ENCODE results near the gene CNPY4.

CNPY4 gene

GRCh38 chr7:100155553-100156317 is 36.3 kb downstream of the CNPY4 start:
- H3K4me3 ChIP-seq (ENCODE audit: low read length) = no peak overlapping the region
- DNase-seq (ENCODE audit: low read depth) = no peak
- no peak for TF ChIP-seq CTCF (IDR thresholded peaks at IDR 0.05; ENCODE audit: insufficient read depth, low read depth, low read length, missing control alignments)

- no peak for TF ChIP-seq CTCF (IDR thresholded peaks at IDR 0.05; ENCODE audit: insufficient read depth, low read depth, low read length, missing control alignments)
- H3K4me3 ChIP-seq (ENCODE audit: low read length) = no peak overlapping the region
- no peak for DNase-seq (ENCODE audit: low read depth)
These were observed 37.1 kb downstream of the CNPY4 start for GRCh38 chr7:100156331-100157068.

- no peak for TF ChIP-seq CTCF (IDR thresholded peaks at IDR 0.05; ENCODE audit: insufficient read depth, low read depth, low read length, missing control alignments)
- DNase-seq (ENCODE audit: low read depth) = no peak
- peak overlapping the region; percentile 59 for H3K4me3 ChIP-seq (ENCODE audit: low read length)
These were observed 37.6 kb downstream of the CNPY4 start for GRCh38 chr7:100157069-100157333.

GRCh38 chr7:100157334-100158228 is 38.1 kb downstream of the CNPY4 start:
- TF ChIP-seq CTCF (IDR thresholded peaks at IDR 0.05; ENCODE audit: insufficient read depth, low read depth, low read length, missing control alignments) = peak; percentile 10
- peak; percentile 71 for DNase-seq (ENCODE audit: low read depth)
- peak overlapping the region; percentile 59 for H3K4me3 ChIP-seq (ENCODE audit: low read length)

- DNase-seq (ENCODE audit: low read depth) = peak; percentile 80
- H3K4me3 ChIP-seq (ENCODE audit: low read length) = peak within 1 kb of the TSS; percentile 59
- TF ChIP-seq CTCF (IDR thresholded peaks at IDR 0.05; ENCODE audit: insufficient read depth, low read depth, low read length, missing control alignments) = no peak
These were observed 39.0 kb downstream of the CNPY4 start, which contains the start of gene TRAPPC14 for GRCh38 chr7:100158229-100159098. TSS of gene TRAPPC14 (minus strand) at chr7:100158723. CDS start at chr7:100158499, 224 bp downstream.

- no peak for DNase-seq (ENCODE audit: low read depth)
- TF ChIP-seq CTCF (IDR thresholded peaks at IDR 0.05; ENCODE audit: insufficient read depth, low read depth, low read length, missing control alignments) = no peak
- peak overlapping the region; percentile 59 for H3K4me3 ChIP-seq (ENCODE audit: low read length)
These were observed 39.7 kb downstream of the CNPY4 start for GRCh38 chr7:100159099-100159623.
